Neutrophil (primary cell): ENCODE data around the gene DISC1.
A peak's percentile ranks its signal among the peaks of the same experiment; 100 is the strongest.

Experiments
- H3K27ac ChIP-seq: fragments of 200-600 bp; sonication (generic); 2 replicates; pipeline ENCODE4 v1.5.1; 2016; ENCODE audit warnings: mild to moderate bottlenecking, moderate library complexity
- H3K27me3 ChIP-seq: fragments of 200-600 bp; sonication (generic); 2 replicates; pipeline ENCODE4 v1.6.0; 2016; ENCODE audit warnings: mild to moderate bottlenecking
- H3K36me3 ChIP-seq: fragments of 200-600 bp; sonication (generic); 2 replicates; pipeline ENCODE4 v1.5.1; 2017
- H3K4me1 ChIP-seq, 2 experiments: fragments of 200-600 bp in 1 of 2; sonication (generic) in 1 of 2; 1 replicate in 1 of 2; 2 replicates in 1 of 2; pipeline versions ENCODE4 v1.5.1 to v1.6.1; 2013 to 2016; ENCODE audit warnings: low read depth in 1 of 2, low read length in 1 of 2, mild to moderate bottlenecking in 1 of 2, moderate library complexity in 1 of 2; ENCODE audit not compliant: control insufficient read depth in 1 of 2, insufficient read depth in 1 of 2
- H3K4me3 ChIP-seq, 2 experiments: fragments of 200-600 bp in 1 of 2; sonication (generic) in 1 of 2; 1 replicate in 1 of 2; 2 replicates in 1 of 2; pipeline ENCODE4 v1.5.1; 2013 to 2016; ENCODE audit warnings: low read depth in 1 of 2, low read length in 1 of 2, mild to moderate bottlenecking in 1 of 2, moderate library complexity in 1 of 2
- H3K9me3 ChIP-seq: fragments of 200-600 bp; sonication (generic); 2 replicates; pipeline ENCODE4 v1.5.1; 2016
- TF ChIP-seq, protein P1 (sequence below): fragments of 200-600 bp; sonication (generic); IDR thresholded peaks from 2 replicates; pipeline ENCODE4 v1.5.1; 2016; ENCODE audit warnings: antibody characterized with exemption

Gene DISC1

DNA sequence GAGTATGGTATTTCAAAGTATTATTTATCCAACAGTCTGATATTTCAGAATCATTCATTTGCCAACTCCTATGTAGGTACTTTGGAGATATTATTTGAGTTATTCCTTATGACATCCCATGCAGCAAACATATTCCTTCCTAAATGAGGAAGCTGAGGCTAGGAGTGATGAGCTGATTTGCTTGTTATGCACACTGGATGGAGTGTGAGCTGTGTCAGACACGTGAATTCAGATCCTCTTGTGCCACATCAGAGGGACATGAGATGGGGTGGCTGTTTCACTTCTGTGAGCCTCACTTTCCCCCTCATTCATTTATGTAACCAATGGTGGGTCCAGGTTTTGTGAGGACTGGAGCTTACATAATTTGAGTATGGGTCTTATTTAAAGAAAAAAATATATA, 215.9 kb downstream of the DISC1 start:
- Histone ChIP-seq H3K4me3 (no peak overlapping the region), H3K4me1 (peaks cover 0 to 6% of the 10 kb centered on the region in 2 experiments), H3K36me3 (no peaks in the 10 kb centered on the region), H3K27me3 (no peaks in the 10 kb centered on the region), H3K27ac (no peak overlapping the region), H3K9me3 (no peaks in the 10 kb centered on the region)
- TF ChIP-seq, protein P1, sequence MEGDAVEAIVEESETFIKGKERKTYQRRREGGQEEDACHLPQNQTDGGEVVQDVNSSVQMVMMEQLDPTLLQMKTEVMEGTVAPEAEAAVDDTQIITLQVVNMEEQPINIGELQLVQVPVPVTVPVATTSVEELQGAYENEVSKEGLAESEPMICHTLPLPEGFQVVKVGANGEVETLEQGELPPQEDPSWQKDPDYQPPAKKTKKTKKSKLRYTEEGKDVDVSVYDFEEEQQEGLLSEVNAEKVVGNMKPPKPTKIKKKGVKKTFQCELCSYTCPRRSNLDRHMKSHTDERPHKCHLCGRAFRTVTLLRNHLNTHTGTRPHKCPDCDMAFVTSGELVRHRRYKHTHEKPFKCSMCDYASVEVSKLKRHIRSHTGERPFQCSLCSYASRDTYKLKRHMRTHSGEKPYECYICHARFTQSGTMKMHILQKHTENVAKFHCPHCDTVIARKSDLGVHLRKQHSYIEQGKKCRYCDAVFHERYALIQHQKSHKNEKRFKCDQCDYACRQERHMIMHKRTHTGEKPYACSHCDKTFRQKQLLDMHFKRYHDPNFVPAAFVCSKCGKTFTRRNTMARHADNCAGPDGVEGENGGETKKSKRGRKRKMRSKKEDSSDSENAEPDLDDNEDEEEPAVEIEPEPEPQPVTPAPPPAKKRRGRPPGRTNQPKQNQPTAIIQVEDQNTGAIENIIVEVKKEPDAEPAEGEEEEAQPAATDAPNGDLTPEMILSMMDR, result no peak

DNA sequence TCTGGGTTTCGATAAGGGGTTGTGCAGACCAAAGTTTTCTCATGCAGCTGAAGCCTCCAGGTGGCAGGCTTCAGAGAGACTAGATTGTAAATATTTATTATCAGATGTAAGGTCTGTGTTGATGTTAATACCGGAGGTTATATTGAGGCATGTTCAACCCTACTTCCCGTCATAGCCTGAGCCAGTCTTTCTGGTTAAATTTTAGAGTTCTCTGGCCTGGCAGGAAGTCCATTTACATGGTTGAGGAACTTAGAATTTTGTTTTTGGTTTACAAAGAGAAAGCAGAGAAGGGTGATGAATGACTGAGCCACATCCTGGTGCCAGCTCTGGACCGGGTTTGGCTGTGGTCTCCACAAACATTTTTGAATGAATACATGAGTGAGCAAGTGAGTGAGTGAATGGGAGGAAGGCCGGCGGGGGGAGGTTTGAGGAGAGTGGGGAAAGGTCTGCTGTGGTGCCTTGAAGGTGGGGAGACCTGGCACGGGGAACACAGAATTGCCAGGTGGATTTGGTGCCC, 218.5 kb downstream of the DISC1 start:
- TF ChIP-seq, protein P1, result no peak
- no peaks in the 10 kb centered on the region for H3K27me3 ChIP-seq
- peak overlapping the region; percentile 35 for H3K27ac ChIP-seq
- peaks cover 0 to 6% of the 10 kb centered on the region in 2 experiments for H3K4me1 ChIP-seq
- H3K4me3 ChIP-seq, result no peak overlapping the region
- no peaks in the 10 kb centered on the region for H3K9me3 ChIP-seq
- no peaks in the 10 kb centered on the region for H3K36me3 ChIP-seq

DNA sequence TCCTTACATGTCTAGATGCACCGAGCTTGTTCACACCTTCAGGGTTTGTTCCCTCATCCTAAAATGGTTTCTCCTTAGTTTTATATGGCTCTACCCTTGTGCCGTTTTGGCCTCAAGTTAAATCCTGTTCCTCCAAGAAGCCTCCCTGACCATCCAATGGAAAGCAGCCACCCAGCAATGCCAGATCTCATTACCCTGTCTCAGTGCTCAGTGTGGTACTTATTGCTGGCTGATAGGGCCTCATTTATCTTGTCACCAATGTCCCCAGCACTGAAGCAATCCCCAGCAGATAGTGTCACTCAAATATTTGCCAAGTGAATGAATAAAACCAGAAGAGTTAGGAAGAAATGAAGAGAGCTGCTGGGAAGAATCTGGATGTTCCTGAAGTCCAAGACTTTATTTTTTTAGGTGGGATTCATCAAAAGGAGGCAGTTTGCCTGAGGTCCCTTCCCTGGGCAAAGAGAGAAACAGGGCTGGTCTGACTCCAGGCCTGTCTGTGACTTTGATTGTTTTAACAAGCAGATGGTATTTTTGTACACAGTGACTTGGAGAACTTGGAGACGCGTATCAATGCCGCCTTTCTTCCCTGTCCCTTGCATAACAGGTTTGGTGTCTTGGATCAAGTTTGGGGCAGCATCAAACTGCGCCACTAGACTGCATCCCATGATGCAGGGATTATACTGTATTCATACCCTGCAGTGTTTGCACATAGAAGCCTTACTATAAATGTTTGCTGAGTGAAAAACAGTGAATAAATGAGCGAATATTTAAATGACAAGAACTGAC, 221.2 kb downstream of the DISC1 start:
- H3K27me3 ChIP-seq, result no peaks in the 10 kb centered on the region
- H3K27ac ChIP-seq, result no peak overlapping the region
- TF ChIP-seq, protein P1, result no peak
- peaks cover 0 to 6% of the 10 kb centered on the region in 2 experiments for H3K4me1 ChIP-seq
- no peaks in the 10 kb centered on the region for H3K9me3 ChIP-seq
- no peak overlapping the region for H3K4me3 ChIP-seq
- H3K36me3 ChIP-seq, result no peaks in the 10 kb centered on the region

DNA sequence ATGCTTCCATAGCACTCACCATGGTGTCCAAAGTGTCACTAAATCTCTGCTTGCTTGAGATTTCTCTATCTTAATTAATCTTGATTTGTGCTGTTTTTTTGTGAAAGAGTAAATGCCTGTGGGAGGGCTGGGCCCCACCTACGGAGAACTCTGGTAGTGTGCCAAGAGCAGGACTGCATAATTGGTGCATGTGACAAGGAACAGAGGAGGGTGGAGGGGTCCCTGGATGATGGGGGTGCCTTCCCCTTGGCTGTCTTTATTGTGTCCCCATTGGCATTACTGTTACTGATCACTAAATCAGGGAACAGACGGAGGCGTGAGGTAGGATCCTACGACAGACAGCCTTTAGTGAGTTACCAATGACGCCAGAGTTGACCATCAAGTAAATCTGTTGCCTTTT, 223.4 kb downstream of the DISC1 start:
- no peak overlapping the region for H3K4me3 ChIP-seq
- H3K4me1 ChIP-seq, result peaks cover 0 to 5% of the 10 kb centered on the region in 2 experiments
- no peak overlapping the region for H3K27ac ChIP-seq
- no peaks in the 10 kb centered on the region for H3K27me3 ChIP-seq
- no peaks in the 10 kb centered on the region for H3K36me3 ChIP-seq
- TF ChIP-seq, protein P1, result no peak
- H3K9me3 ChIP-seq, result no peaks in the 10 kb centered on the region

DNA sequence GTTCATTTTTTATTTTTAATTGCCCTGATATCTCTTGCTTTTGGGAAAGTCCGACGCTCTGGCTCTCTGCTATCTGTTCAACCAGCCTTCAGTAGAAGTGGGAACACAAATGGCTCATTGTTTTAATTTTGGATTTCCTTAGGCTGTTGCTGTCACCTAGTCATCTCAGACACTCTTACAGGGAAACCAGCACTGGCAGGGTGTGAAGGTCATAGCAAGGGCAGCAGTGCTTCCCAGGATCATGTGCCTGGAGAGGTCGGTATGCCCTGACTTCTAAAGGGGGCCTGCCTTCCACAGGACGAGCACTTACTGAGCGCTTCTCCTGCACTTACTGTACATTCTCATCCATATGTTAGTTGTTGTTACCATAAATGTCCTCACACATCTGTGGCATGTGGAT, 224.2 kb downstream of the DISC1 start:
- no peak overlapping the region for H3K4me3 ChIP-seq
- H3K27ac ChIP-seq, result no peak overlapping the region
- H3K27me3 ChIP-seq, result no peaks in the 10 kb centered on the region
- H3K36me3 ChIP-seq, result no peaks in the 10 kb centered on the region
- TF ChIP-seq, protein P1, result no peak
- H3K9me3 ChIP-seq, result no peaks in the 10 kb centered on the region
- no peaks in the 10 kb centered on the region for H3K4me1 ChIP-seq
